Calu3 (cell line): ENCODE measurements around the gene GIPC3. TPM values are rescaled to one million over a fixed set of nuclear protein-coding genes. Genes with fewer than 3 reads are reported as not detected.

ENCODE experiments used
- BruUV-seq: library from RNA; stranded (reverse); fragments of 400-500 nt; replicated peaks from 2 replicates; lab custom pipeline; 2021; lab: Mats Ljungman, UMichigan
- CTCF ChIA-PET: fragments of 300-600 bp; sonication (Branson Sonifier 250); formaldehyde crosslinking; loops from one replicate; lab custom pipeline; 2022; ENCODE audit warnings: antibody characterized with exemption; lab: Charles Lee
- DNase-seq: peaks from one replicate; pipeline ENCODE4 v3.0.0; 2022
- H3K27ac Mint-ChIP-seq: one replicate; pipeline ENCODE4 v1.8.0; 2022; ENCODE audit warnings: mixed read lengths; ENCODE audit not compliant: unreplicated experiment
- H3K27me3 Mint-ChIP-seq: one replicate; pipeline ENCODE4 v1.8.0; 2022; ENCODE audit warnings: mixed read lengths; ENCODE audit not compliant: unreplicated experiment
- H3K36me3 Mint-ChIP-seq: one replicate; pipeline ENCODE4 v1.8.0; 2022; ENCODE audit warnings: mild to moderate bottlenecking, moderate library complexity, mixed read lengths; ENCODE audit not compliant: insufficient read depth, unreplicated experiment
- H3K4me1 Mint-ChIP-seq: one replicate; pipeline ENCODE4 v1.8.0; 2022; ENCODE audit warnings: mild to moderate bottlenecking, low read depth, mixed read lengths; ENCODE audit not compliant: unreplicated experiment
- H3K4me3 Mint-ChIP-seq: one replicate; pipeline ENCODE4 v1.8.0; 2022; ENCODE audit warnings: mild to moderate bottlenecking, low read depth, moderate library complexity, mixed read lengths; ENCODE audit not compliant: unreplicated experiment
- H3K9me3 Mint-ChIP-seq: one replicate; pipeline ENCODE4 v1.8.0; 2022; ENCODE audit warnings: low read depth, mixed read lengths; ENCODE audit not compliant: unreplicated experiment
- CTCF ChIP-seq: fragments of 200-600 bp; IDR thresholded peaks from one replicate; pipeline ENCODE4 v1.8.0; 2022; ENCODE audit warnings: antibody characterized with exemption; ENCODE audit not compliant: unreplicated experiment
- intact Hi-C: fragments of 100-400 bp; cut with micrococcal nuclease; formaldehyde crosslinking; loops from one replicate; pipeline ENCODE4 v1.10.0; 2022; ENCODE audit not compliant: unreplicated experiment
- total RNA-seq: library from RNA; stranded (reverse); gene quantifications from 2 replicates; pipeline ENCODE4 v1.2.3, GENCODE V29; 2022

GIPC3 gene
- total RNA-seq, 1 experiment from 2014 or later = not detected

- intact Hi-C loops = no loop called here
- DNase-seq = no peak
- CTCF ChIA-PET = interaction anchor here (0.6 kb wide), 1 partner anchor 54 kb away, joined by 4 read pairs; no protein-coding TSS in a partner anchor
- Mint-ChIP-seq H3K27ac (no peak overlapping the region), H3K36me3 (peaks cover 52% of the 10 kb centered on the region), H3K9me3 (no peaks in the 10 kb centered on the region), H3K4me1 (peaks cover under 1% of the 10 kb centered on the region), H3K27me3 (no peaks in the 10 kb centered on the region), H3K4me3 (no peak overlapping the region)
- BruUV-seq = TSS peak; percentile 14
- TF ChIP-seq CTCF = no peak
These were observed 45.5 kb upstream of the GIPC3 start for GRCh38 chr19:3539756-3540118.

GRCh38 chr19:3543150-3544057, 41.9 kb upstream of the GIPC3 start:
- Mint-ChIP-seq H3K27ac (no peak overlapping the region), H3K4me3 (no peak overlapping the region), H3K4me1 (peaks cover 12% of the 10 kb centered on the region), H3K27me3 (no peaks in the 10 kb centered on the region), H3K9me3 (no peaks in the 10 kb centered on the region), H3K36me3 (peaks cover 39% of the 10 kb centered on the region)
- DNase-seq = no peak
- intact Hi-C loops = no loop called here
- TF ChIP-seq CTCF = no peak
- BruUV-seq = no TSS peak
- CTCF ChIA-PET = no interaction called here

- H3K4me3 Mint-ChIP-seq = no peak overlapping the region
These were observed 41.3 kb upstream of the GIPC3 start for GRCh38 chr19:3544058-3544376.

More at GRCh38 chr19:3544058-3544376, 41.3 kb upstream of the GIPC3 start:
- Mint-ChIP-seq H3K36me3 (peaks cover 37% of the 10 kb centered on the region), H3K27me3 (no peaks in the 10 kb centered on the region), H3K9me3 (no peaks in the 10 kb centered on the region), H3K4me1 (peaks cover 12% of the 10 kb centered on the region), H3K27ac (no peak overlapping the region)
- no peak for TF ChIP-seq CTCF
- CTCF ChIA-PET = no interaction called here
- no TSS peak for BruUV-seq
- DNase-seq = no peak
- intact Hi-C loops = no loop called here
